Ovary (tissue), 9 donors: ENCODE results near the gene SLC6A1. TPM values are rescaled to one million over a fixed set of nuclear protein-coding genes. Genes with fewer than 3 reads are reported as not detected.

Source experiments
- DNase-seq, 5 donors: peaks; one replicate each; pipeline ENCODE4 v3.0.0-alpha.2; 2019 to 2020
- H3K27ac ChIP-seq, 2 donors: fragments of 200-600 bp; one replicate each; pipeline versions ENCODE4 v1.5.1 to v1.8.0; 2019 to 2022
- H3K27me3 ChIP-seq: fragments of 200-600 bp; one replicate; pipeline ENCODE4 v1.8.0; 2022
- H3K36me3 ChIP-seq: fragments of 200-600 bp; sonication (generic); one replicate; pipeline ENCODE4 v1.5.1; 2019
- H3K4me1 ChIP-seq: one replicate; pipeline ENCODE4 v1.8.1; 2013; ENCODE audit warnings: mild to moderate bottlenecking, moderate library complexity; ENCODE audit not compliant: insufficient read depth
- H3K4me3 ChIP-seq: fragments of 200-600 bp; sonication (generic); one replicate; pipeline ENCODE4 v1.5.1; 2017
- H3K9me3 ChIP-seq, 2 donors: fragments of 200-600 bp in 1 of 2; sonication (generic) in 1 of 2; one replicate each; pipeline versions ENCODE4 v1.5.1 to v1.8.1; 2013 to 2019; ENCODE audit warnings: mild to moderate bottlenecking in 1 of 2, moderate library complexity in 1 of 2
- CTCF ChIP-seq, 3 donors: fragments of 450-650 bp in 2 of 3; fragments of 200-600 bp in 1 of 3; IDR thresholded peaks; one replicate each; pipeline versions ENCODE4 v1.5.1 to v1.8.0; 2016 to 2022; ENCODE audit warnings: antibody characterized with exemption in 3 of 3, mild to moderate bottlenecking in 1 of 3
- EP300 ChIP-seq: sonication (generic); formaldehyde crosslinking; IDR thresholded peaks from one replicate; pipeline ENCODE4 v1.6.1; 2017; ENCODE audit warnings: antibody characterized with exemption
- POLR2A ChIP-seq: fragments of 450-650 bp; IDR thresholded peaks from one replicate; pipeline ENCODE4 v1.6.1; 2017; ENCODE audit warnings: antibody characterized with exemption, mild to moderate bottlenecking, moderate library complexity
- WGBS, 3 donors: extraction: QIAGEN DNeasy Blood & Tissue Kit in 1 of 3; methylation state at CpG; one replicate each; pipeline versions ENCODE4 v1.1.5 to v1.1.7; 2013 to 2017; 5-methylcytosine and 5-hydroxymethylcytosine counted together
- intact Hi-C, 4 donors: fragments of 100-400 bp; cut with DNase I; formaldehyde crosslinking; loops; one replicate each; pipeline versions ENCODE4 v1.11.0 to v1.15.1; 2022 to 2023
- polyA plus RNA-seq, 2 donors: library from polyadenylated mRNA; stranded (reverse); fragments of 200-250 nt in 1 of 2; fragments of 350-450 nt in 1 of 2; fragmentation: Illumina TruSeq in 1 of 2; extraction: RNeasy Lipid Tissue Mini Kit (QIAGEN cat#74804) in 1 of 2; gene quantifications; one replicate each; pipeline ENCODE4 v1.2.3, GENCODE V29; 2013 to 2014
- total RNA-seq, 7 donors: library from RNA; depleted of rRNA in 2 of 7; stranded (reverse); fragments of >200 nt in 2 of 7; fragmentation: NEBNext Ultra II Directional in 3 of 7; extraction: Animal tissue kit (Norgen Biotek cat#: 25700) in 3 of 7; gene quantifications; one replicate each; pipeline versions ENCODE4 v1.1.0 to v1.2.4, GENCODE V29; 2016 to 2023
- donor health status: DM: no; HTN: no; CAD: no; lungs with moderate emphysema.
- donor health status: DM: no; HTN: no; CAD: no.
- donor health status: Bipolar disorder and iron deficiency.
- donor health status: DM: yes; HTN: yes; CAD: no.
- donor health status: DM: no; HTN: no; CAD: no.
- donor health status: DM: yes; HTN: yes; CAD: no.

Gene SLC6A1
- total and polyA plus RNA-seq, 9 donors: 0.23 to 3.3 (median 1.2) TPM

- no peak for TF ChIP-seq EP300
- no peak for TF ChIP-seq CTCF (IDR thresholded peaks at IDR 0.05)
- TF ChIP-seq POLR2A: no peak
- Histone ChIP-seq H3K27ac (no peak overlapping the region), H3K9me3 (no peaks in the 10 kb centered on the region), H3K4me3 (no peak overlapping the region), H3K27me3 (no peaks in the 10 kb centered on the region), H3K36me3 (no peaks in the 10 kb centered on the region), H3K4me1 (no peaks in the 10 kb centered on the region)
- intact Hi-C loops: loop anchor here in 3 of 4 donors (5.0 kb wide), 3 partner anchors 108 to 298 kb away; no protein-coding TSS in a partner anchor
- no peak for DNase-seq
- WGBS, 3 donors: 72 to 84% (median 75%) methylated on average over 17 of the region's 17 CpGs
Observed at GRCh38 chr3:11054739-11055438, 62.3 kb downstream of the SLC6A1 start.

- H3K27ac ChIP-seq: no peak overlapping the region
- H3K27me3 ChIP-seq: no peaks in the 10 kb centered on the region
- peaks cover under 1% of the 10 kb centered on the region for H3K4me1 ChIP-seq
- WGBS, 3 donors: 81 to 89% (median 86%) methylated on average over 10 of the region's 10 CpGs
- intact Hi-C loops: loop anchor here in 3 of 4 donors (5.0 kb wide), 3 partner anchors 108 to 298 kb away; no protein-coding TSS in a partner anchor
- DNase-seq: no peak
- H3K4me3 ChIP-seq: no peak overlapping the region
- H3K9me3 ChIP-seq: no peaks in the 10 kb centered on the region
- TF ChIP-seq POLR2A (no peak), EP300 (no peak), CTCF (IDR thresholded peaks at IDR 0.05) (no peak)
- H3K36me3 ChIP-seq: no peaks in the 10 kb centered on the region
Observed at GRCh38 chr3:11055496-11055895, 62.9 kb downstream of the SLC6A1 start.

GRCh38 chr3:11056531-11057050 lies 64.0 kb downstream of the SLC6A1 start:
- no peaks in the 10 kb centered on the region for H3K36me3 ChIP-seq
- no peak overlapping the region for H3K4me3 ChIP-seq
- intact Hi-C loops: loop anchor here in 3 of 4 donors (5.0 kb wide), 3 partner anchors 109 to 299 kb away; no protein-coding TSS in a partner anchor
- 59 to 68% (median 62%) methylated on average over 8 of the region's 8 CpGs for WGBS, 3 donors
- no peak for DNase-seq
- no peaks in the 10 kb centered on the region for H3K27me3 ChIP-seq
- no peaks in the 10 kb centered on the region for H3K9me3 ChIP-seq
- peaks cover 2% of the 10 kb centered on the region for H3K4me1 ChIP-seq
- no peak overlapping the region for H3K27ac ChIP-seq
- no peak for TF ChIP-seq POLR2A
- no peak for TF ChIP-seq CTCF (IDR thresholded peaks at IDR 0.05)
- no peak for TF ChIP-seq EP300

- no peaks in the 10 kb centered on the region for H3K27me3 ChIP-seq
- no peaks in the 10 kb centered on the region for H3K9me3 ChIP-seq
- whole genome bisulfite sequencing, 3 donors: 79 to 87% (median 80%) methylated on average over 4 of the region's 4 CpGs
- TF ChIP-seq EP300: no peak
- no peak for TF ChIP-seq POLR2A
- TF ChIP-seq CTCF (IDR thresholded peaks at IDR 0.05): no peak
- H3K4me1 ChIP-seq: peaks cover 2% of the 10 kb centered on the region
- H3K36me3 ChIP-seq: no peaks in the 10 kb centered on the region
- H3K4me3 ChIP-seq: no peak overlapping the region
- intact Hi-C loops: loop anchor here (2.0 to 5.0 kb wide), 5 partner anchors 107 to 300 kb away; no protein-coding TSS in a partner anchor
- no peak for DNase-seq
- no peak overlapping the region for H3K27ac ChIP-seq
Observed at GRCh38 chr3:11057655-11058054, 65.1 kb downstream of the SLC6A1 start.
